Activated B cell treated with CpG ODN at 0.5 μM for 24 hours (primary cell): ENCODE results near the gene FOXJ1. TPM values are rescaled to one million over a fixed set of nuclear protein-coding genes. Genes with fewer than 3 reads are reported as not detected.

ENCODE experiments used
- ATAC-seq: fragments of 200-7000 bp; cut with Tn5 transposase; one replicate; pipeline ENCODE4 v1.10.0; 2021; ENCODE audit warnings: low read depth, mild to moderate bottlenecking, moderate library complexity
- CTCF ChIA-PET: fragments of 350-600 bp; sonication (Branson Sonifier 250); formaldehyde crosslinking; loops from one replicate; lab custom pipeline; 2021; ENCODE audit warnings: antibody characterized with exemption; lab: Charles Lee
- POLR2A ChIA-PET: fragments of 350-600 bp; sonication (Branson Sonifier 250); formaldehyde crosslinking; loops from one replicate; lab custom pipeline; 2021; ENCODE audit warnings: antibody characterized with exemption; lab: Charles Lee
- DNase-seq: peaks from one replicate; pipeline ENCODE4 v3.0.0; 2022
- H3K27ac Mint-ChIP-seq: one replicate; pipeline ENCODE4 v1.8.0; 2020; ENCODE audit warnings: mixed read lengths
- H3K27me3 Mint-ChIP-seq: one replicate; pipeline ENCODE4 v1.8.0; 2021; ENCODE audit warnings: mixed read lengths
- H3K36me3 Mint-ChIP-seq: one replicate; pipeline ENCODE4 v1.8.0; 2021; ENCODE audit warnings: low read depth, mixed read lengths
- H3K4me1 Mint-ChIP-seq: one replicate; pipeline ENCODE4 v1.8.0; 2021; ENCODE audit warnings: mixed read lengths
- H3K4me3 Mint-ChIP-seq: one replicate; pipeline ENCODE4 v1.8.0; 2020; ENCODE audit warnings: mild to moderate bottlenecking, mixed read lengths
- H3K9me3 Mint-ChIP-seq: one replicate; pipeline ENCODE4 v1.8.0; 2020; ENCODE audit warnings: mixed read lengths
- intact Hi-C: fragments of 100-400 bp; cut with micrococcal nuclease; formaldehyde crosslinking; loops from one replicate; pipeline ENCODE4 v1.15.1; 2024
- total RNA-seq: library from RNA; stranded (reverse); gene quantifications from 2 replicates; pipeline ENCODE4 v1.2.3, GENCODE V29; 2022
- TF ChIP-seq, protein P1 (sequence below): fragments of 200-600 bp; IDR thresholded peaks from one replicate; pipeline ENCODE4 v1.8.0; 2022; ENCODE audit warnings: antibody characterized with exemption, mild to moderate bottlenecking

The FOXJ1 gene
- total RNA-seq, 1 donor from 2014 or later: 0.44 TPM

DNA sequence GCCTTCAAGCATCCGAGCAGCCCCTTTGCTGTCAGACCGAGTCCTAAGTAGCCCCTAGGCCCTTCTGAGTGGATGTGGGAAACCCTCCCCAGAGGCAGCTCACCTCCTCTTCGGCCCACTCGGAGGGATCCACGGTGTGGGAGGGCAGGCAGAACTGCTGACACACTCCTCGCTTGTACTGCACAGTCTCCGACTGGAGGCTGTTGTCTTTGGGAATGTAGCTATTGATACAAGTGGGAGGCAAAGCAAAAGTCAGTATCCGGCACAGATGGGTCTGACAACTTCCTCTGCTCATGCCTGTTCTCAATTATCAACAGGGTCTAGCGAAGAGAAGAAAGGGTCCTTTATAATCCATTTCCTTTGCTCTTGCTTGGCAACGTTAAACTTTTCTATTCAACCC, 25.9 kb upstream of the FOXJ1 start:
- Mint-ChIP-seq H3K27ac (no peak overlapping the region), H3K27me3 (no peaks in the 10 kb centered on the region), H3K36me3 (no peaks in the 10 kb centered on the region), H3K4me1 (no peaks in the 10 kb centered on the region), H3K9me3 (no peaks in the 10 kb centered on the region), H3K4me3 (no peak overlapping the region)
- TF ChIP-seq, protein P1, sequence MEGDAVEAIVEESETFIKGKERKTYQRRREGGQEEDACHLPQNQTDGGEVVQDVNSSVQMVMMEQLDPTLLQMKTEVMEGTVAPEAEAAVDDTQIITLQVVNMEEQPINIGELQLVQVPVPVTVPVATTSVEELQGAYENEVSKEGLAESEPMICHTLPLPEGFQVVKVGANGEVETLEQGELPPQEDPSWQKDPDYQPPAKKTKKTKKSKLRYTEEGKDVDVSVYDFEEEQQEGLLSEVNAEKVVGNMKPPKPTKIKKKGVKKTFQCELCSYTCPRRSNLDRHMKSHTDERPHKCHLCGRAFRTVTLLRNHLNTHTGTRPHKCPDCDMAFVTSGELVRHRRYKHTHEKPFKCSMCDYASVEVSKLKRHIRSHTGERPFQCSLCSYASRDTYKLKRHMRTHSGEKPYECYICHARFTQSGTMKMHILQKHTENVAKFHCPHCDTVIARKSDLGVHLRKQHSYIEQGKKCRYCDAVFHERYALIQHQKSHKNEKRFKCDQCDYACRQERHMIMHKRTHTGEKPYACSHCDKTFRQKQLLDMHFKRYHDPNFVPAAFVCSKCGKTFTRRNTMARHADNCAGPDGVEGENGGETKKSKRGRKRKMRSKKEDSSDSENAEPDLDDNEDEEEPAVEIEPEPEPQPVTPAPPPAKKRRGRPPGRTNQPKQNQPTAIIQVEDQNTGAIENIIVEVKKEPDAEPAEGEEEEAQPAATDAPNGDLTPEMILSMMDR: no peak
- intact Hi-C loops: no loop called here
- no peak for ATAC-seq
- ChIA-PET CTCF (interaction anchor here (1.6 to 1.8 kb wide), 2 partner anchors 15 to 113 kb away, joined by 5 to 6 read pairs; no protein-coding TSS in a partner anchor), POLR2A (no interaction called here)
- no peak for DNase-seq

DNA sequence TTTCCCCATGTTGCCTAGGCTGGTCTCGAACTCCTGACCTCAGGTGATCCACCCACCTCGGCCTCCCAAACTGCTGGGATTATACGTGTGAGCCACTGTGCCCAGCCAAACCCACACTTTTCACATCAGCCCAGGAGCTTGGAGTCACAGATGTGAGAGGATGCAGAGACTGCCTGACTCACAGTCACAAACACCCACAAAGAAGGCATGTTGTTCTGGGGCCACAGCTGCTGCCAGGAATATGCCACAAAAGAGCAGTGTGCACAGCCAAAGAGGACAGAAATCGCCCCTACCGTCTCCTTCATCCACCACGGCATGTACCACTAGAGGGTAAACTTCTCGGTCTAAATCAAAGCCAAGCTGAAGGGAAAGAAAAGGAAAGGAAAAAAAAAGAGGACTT, 25.1 kb upstream of the FOXJ1 start:
- POLR2A ChIA-PET: no interaction called here
- ATAC-seq: no peak
- CTCF ChIA-PET: interaction anchor here (1.6 kb wide), 1 partner anchor 114 kb away, joined by 5 read pairs; no protein-coding TSS in a partner anchor
- no peaks in the 10 kb centered on the region for H3K9me3 Mint-ChIP-seq
- H3K27me3 Mint-ChIP-seq: no peaks in the 10 kb centered on the region
- no peaks in the 10 kb centered on the region for H3K4me1 Mint-ChIP-seq
- H3K27ac Mint-ChIP-seq: no peak overlapping the region
- H3K4me3 Mint-ChIP-seq: no peak overlapping the region
- TF ChIP-seq, protein P1: no peak
- no peaks in the 10 kb centered on the region for H3K36me3 Mint-ChIP-seq
- no peak for DNase-seq
- intact Hi-C loops: no loop called here

GRCh38 chr17:76164331-76164730, 23.3 kb upstream of the FOXJ1 start:
- intact Hi-C loops: no loop called here
- H3K4me1 Mint-ChIP-seq: no peaks in the 10 kb centered on the region
- H3K27ac Mint-ChIP-seq: no peak overlapping the region
- H3K27me3 Mint-ChIP-seq: no peaks in the 10 kb centered on the region
- DNase-seq (no peak), ATAC-seq (no peak)
- ChIA-PET CTCF (no interaction called here), POLR2A (no interaction called here)
- H3K4me3 Mint-ChIP-seq: no peak overlapping the region
- no peaks in the 10 kb centered on the region for H3K36me3 Mint-ChIP-seq
- H3K9me3 Mint-ChIP-seq: no peaks in the 10 kb centered on the region
- TF ChIP-seq, protein P1: no peak

- Mint-ChIP-seq H3K27me3 (no peaks in the 10 kb centered on the region), H3K4me1 (no peaks in the 10 kb centered on the region), H3K27ac (no peak overlapping the region), H3K4me3 (no peak overlapping the region), H3K36me3 (no peaks in the 10 kb centered on the region), H3K9me3 (no peaks in the 10 kb centered on the region)
- DNase-seq (no peak), ATAC-seq (no peak)
- ChIA-PET CTCF (no interaction called here), POLR2A (no interaction called here)
- TF ChIP-seq, protein P1: no peak
- intact Hi-C loops: no loop called here
These were observed 22.9 kb upstream of the FOXJ1 start for GRCh38 chr17:76163919-76164318.

DNA sequence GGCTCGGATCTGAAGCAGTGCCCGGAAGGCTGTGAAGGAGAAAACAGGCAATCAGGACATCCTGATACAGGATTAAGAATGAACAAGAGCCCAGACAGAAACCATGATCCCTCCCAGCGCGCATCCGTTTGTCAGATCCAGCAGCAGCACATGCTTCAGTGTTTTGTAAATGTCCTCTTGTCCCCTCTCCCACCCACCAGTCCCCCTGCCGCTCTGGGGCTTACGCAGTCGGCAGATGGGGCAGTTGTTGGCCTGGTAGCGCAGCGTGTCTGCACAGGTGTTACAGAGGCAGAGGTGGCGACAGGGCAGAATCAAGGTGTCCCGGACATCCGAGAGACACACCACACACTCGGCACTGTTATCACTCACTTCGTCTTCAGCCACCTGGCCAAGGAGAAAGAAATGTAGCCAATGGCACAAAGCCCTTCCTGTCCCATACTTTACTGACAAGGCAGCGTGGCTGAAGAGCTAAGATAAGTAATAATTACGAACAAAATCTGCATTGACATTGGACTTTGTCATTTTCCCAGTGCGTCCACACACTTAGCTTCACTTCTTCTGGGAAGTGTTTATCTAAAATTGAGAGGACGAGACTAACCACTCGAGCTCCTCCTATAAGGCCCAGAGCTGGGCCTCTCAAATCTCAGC, 20.7 kb upstream of the FOXJ1 start:
- Mint-ChIP-seq H3K4me1 (no peaks in the 10 kb centered on the region), H3K27ac (no peak overlapping the region), H3K4me3 (no peak overlapping the region), H3K36me3 (no peaks in the 10 kb centered on the region), H3K9me3 (no peaks in the 10 kb centered on the region), H3K27me3 (peaks cover 5% of the 10 kb centered on the region)
- DNase-seq: no peak
- intact Hi-C loops: no loop called here
- TF ChIP-seq, protein P1: no peak
- no peak for ATAC-seq
- ChIA-PET POLR2A (no interaction called here), CTCF (no interaction called here)
